Activated naive CD8-positive, alpha-beta T cell treated with anti-CD3 and anti-CD28 coated beads, Interleukin-2, amount 50 U/mL, for 16 hours (primary cell): ENCODE results near the gene ACER1.

Experiments
- DNase-seq: peaks from one replicate; pipeline ENCODE4 v3.0.0-alpha.2; 2020; ENCODE audit warnings: low read depth, low spot score

The ACER1 gene

DNA sequence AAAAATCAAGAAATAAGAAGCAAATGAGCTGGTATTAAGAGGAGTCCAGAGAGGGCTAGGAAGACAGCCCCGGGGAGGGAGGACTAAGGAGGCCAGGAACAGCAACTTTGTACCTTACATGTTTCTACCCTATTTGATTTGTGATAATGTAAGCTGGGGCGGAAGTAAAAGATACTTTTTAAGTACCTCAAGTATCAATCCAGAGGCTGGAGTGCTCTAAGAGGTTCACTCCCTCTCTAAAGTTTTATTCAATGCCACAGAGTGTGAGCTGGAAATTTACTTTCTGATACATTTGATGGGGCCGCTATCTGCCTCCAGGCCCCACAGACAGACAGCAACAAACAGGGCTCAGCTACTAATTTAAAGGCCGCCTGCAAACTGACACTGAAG lies 65.0 kb downstream of the ACER1 start:
- DNase-seq = no peak

DNA sequence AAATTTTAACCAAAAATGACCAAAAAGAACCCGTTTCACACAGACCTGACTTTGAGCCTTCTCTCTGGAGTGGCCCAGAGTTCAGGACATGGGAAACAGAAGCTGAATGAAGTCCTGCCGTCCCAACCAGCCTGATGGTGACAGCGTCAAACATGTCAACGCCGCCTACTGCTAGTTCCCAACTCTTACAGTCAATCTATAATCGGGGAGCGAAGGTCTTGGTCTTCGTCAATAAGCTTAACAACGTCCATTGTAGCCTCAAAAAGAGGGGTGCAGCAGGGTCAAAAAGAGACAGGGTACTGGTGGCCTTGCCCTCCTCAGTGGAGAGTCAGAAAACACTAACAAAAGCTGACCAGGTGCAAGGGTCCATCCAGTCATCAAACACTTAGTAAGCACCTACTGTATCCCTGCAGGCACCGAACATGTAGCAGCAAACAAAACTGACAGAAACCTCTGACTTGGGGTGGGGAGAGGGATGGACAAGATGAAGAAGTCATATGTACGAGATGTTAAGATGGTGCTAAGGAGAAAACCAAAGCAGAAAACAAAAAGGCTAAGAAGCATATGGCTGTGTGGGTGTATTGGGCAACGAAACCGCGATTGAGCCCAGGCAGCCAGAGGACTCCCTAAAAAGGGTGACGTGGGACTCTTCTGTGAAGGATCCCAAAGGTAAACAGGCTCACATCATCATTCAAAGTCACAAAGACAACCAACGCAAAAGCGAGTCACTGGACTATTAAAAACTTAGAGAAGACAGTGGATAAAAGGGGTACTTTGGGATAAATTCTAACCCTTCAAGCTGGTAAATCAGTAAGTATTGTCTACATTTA lies 65.6 kb downstream of the ACER1 start:
- DNase-seq = no peak

DNA sequence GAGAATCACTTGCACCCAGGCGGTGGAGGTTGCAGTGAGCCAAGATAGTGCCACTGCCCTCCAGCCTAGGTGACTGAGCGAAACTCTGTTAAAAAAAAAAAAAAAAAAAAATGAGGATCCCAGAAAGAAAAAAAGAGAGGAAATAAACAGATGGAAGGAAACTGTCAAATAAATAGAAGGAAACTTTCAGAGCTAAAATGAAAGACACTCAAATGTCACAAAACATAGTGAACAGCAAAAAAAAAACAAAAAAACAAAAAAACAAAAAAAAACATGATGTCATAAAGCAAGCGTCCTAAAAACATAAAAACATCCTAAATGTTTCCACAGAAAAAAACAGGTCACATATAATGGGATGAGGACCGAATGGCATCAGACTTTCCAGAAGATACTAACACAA lies 68.6 kb downstream of the ACER1 start:
- no peak for DNase-seq

DNA sequence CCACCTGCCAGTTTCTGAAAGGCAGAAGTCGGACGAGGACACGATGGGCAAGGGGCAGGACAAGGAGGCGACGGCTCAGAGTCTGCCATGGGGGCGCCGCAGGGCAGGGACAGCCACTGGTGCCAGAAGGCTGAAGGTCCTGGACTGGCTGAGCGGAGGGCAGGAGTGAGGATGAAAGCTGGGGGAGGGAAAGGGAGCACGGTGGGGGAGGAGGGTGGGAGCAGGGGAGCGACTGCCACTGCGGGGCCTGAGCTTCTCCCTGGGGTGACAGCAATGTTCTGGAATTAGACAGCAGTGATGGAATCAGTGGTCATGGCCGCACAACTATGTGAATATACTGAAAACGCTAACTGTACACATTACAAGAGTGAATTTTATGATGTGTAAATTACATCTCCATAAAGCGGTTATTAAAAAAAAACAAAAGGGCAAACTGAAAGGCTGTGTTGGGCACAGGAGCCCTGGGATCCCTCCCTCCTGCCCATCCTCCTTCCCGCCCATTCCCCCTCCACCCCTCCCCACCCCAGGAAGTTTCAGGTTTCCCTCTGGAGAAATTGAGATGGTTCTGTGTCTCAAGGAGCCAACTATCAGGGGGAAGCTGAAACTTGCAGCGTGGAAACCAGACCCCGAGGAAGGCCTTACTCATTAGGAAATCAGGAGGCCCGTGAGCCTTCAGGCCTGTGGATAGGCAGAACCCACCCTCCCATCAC lies 69.5 kb downstream of the ACER1 start:
- DNase-seq = no peak

DNA sequence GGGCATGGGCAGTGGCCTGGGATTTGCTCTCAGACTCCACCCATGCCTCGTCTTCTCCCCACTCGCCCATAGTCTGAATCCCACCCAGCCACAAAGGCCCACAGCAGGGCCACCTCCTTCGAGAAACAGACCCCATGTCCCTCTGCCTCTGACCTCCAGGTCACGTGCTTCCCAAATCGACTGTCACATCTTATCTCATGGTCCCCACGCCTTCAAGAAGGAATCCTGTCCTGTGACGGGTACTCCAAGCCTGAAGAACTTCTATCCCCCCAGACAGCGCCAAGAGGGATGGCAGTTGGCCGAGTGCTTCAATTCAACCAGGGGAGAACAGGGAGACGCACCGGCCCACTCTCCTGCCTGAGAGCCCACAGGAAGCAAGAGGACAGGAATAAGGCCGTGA lies 70.1 kb downstream of the ACER1 start:
- DNase-seq = no peak

DNA sequence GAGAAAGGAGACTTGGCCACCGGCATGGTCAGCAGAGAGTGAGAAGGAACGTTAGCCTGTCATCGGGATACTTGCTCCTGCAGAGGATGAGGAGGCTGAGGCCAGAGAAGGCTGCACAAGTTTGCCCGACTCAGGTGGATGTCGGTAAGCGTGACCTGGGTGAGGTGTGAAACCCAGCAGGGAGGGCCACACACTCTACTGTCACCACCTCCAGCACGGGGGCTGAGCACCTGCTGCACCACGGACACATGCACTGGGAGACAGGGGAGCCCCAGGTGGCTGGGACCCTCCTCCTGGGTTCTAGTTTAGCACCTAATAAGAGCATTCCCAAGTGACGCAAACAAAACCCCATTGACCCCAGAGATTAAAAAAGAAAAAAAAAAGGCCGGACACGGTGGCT lies 70.9 kb downstream of the ACER1 start:
- DNase-seq = no peak

DNA sequence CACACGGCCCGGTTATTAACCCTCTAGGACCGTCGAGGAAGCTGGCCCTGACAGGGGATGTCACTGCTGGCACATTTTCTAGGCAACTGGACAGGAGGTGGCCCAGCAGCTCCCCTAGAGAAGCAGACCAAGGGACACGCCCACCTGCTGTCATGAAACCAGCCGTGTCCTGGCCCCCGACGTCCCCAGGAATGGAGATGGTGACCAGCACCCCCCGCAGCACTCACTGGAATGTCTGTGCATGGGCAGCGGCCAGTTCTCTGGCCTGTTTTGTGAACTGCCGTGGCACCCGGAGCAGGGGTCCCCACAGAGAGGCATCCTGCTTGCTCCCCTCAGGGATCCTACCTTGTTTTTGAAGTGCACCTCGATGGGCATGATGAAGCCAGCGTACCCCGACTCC lies 71.5 kb downstream of the ACER1 start:
- no peak for DNase-seq

DNA sequence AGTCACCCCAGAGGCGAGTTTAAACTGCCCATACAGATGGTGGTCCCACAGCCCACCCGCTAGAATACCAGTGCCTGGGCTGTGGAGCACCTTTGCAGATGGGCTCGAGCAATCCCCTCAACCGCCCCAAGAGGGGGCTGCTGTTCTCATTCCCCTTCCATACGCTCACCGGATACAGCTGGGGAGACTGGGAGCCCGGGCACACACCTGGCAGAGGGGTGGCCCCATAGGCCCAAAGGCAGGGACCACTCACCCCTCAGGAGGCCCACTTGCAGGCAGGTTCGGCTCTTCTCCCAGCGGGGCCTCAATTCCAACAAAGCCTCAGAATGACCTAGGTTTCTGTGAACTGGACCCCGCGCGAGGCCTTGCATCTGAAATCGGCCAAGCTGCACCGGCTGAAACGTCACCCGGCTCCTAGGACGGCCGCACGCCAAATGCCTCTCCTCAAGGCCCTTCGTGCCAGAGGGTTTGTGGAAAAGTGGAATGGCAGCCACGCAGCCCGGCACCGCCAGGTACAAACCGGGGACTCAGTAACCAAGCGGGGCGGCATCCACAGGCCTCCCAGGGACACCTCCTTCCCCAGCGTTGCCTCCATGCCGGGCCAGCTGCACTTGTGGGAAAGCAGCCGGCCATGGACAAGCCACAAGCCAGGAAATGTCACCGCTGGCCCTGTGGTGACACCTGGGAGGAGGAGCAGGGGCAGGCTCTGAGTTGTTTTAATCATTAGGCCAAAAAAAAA lies 72.3 kb downstream of the ACER1 start:
- DNase-seq = no peak

DNA sequence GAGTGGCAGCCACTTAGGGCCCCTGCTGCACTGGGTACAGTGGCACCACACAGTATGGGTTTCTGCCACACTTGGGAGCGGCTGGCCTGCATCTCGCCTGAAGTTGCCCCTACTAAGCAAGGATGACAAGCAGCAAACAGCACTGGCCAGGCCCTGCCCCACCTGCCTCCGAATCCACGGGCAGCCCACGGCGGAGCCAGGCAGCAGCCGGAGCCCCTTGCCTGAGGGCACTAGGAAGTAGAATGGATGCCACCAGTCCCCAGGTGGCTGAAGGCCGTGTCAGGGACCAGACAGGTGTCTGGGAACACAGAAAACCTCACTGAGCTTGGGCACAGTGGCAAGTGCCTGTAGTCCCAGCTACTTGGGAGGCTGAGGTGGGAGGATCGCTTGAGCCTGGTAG lies 73.0 kb downstream of the ACER1 start:
- DNase-seq = no peak

DNA sequence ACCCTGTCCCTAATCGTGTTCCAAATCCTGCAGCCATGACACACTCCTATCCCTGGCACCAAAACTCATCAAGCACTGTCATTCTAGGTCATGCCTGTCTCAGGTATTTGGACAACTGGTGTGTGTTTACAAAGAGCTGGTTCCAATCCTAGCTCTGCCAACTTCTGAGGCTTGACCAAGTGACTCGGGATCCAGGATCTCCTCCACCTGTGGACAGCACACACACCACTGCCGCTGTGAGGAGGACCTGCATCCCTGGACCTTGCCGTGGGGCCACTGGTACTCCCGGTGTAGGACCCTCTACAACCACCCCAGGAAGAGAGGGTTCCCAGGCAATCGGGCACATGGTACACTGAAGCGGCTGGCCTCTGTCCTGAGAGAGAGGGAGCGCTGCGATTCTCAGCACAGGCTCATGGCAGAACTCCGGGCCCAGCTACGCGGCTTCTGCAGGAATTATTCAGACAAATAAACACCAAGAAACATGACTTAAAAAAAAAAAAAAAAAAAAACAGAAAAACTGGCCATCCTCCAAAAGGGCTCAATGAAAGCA lies 74.0 kb downstream of the ACER1 start:
- no peak for DNase-seq

DNA sequence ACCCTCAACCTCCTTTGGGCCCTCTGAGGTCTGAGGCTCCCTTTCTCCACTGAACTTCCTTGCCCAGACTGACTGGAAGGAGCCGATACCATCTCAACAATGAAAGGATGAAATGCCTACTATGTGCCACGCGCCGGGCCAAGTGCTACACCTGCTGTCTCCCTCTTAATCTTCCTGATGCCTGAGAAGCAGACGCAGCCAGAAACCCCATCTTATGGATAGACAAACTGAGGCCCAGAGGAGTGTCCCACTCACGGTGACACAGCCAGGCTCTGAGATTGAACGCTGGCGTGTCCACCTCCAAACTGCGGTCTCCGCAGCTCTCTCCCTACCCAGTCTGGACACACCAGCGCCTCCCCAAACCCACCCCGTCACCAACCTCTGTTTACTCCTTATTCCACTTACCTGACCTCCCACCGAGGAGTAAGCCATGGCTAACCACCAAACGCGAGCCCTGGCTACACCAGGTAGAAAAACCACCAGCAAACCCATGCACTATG lies 74.5 kb downstream of the ACER1 start:
- DNase-seq = no peak
